Activated CD8-positive, alpha-beta memory T cell treated with anti-CD3 and anti-CD28 coated beads, Interleukin-2, amount 50 U/mL, for 4 hours (primary cell): ENCODE data around the gene CHD5.

Source experiments
- DNase-seq: peaks from one replicate; pipeline ENCODE4 v3.0.0-alpha.2; 2020

CHD5 gene

DNA sequence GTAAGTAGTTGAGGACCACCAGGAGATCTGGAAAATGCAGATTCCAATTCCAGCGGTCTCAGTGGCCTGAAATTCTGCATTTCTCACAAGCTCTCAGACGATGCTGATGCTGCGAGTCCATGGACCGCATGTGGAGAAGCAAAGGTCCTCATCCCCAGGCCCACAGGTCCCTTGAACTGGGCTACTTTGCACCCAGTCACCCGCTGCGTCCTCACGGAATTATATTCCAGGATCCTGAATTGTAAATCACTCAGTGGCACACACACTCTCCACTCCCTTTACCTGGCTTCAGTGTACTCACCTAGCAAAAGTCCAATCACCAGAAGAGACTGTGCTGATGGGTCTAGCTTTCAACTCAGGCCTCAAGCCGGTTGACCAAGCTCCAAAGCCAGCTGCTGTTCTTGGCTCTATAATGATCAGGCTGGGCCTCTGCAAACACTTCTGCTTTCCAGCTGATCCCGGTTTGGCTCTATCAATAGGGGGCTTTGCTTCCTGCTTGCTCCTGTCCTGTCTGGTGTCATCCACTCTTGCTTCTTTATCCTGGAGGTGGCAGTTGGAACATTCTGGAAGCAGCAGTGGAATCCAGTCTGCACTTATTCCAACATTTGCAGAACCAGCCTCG is 20.2 kb upstream of the CHD5 start:
- DNase-seq = no peak

DNA sequence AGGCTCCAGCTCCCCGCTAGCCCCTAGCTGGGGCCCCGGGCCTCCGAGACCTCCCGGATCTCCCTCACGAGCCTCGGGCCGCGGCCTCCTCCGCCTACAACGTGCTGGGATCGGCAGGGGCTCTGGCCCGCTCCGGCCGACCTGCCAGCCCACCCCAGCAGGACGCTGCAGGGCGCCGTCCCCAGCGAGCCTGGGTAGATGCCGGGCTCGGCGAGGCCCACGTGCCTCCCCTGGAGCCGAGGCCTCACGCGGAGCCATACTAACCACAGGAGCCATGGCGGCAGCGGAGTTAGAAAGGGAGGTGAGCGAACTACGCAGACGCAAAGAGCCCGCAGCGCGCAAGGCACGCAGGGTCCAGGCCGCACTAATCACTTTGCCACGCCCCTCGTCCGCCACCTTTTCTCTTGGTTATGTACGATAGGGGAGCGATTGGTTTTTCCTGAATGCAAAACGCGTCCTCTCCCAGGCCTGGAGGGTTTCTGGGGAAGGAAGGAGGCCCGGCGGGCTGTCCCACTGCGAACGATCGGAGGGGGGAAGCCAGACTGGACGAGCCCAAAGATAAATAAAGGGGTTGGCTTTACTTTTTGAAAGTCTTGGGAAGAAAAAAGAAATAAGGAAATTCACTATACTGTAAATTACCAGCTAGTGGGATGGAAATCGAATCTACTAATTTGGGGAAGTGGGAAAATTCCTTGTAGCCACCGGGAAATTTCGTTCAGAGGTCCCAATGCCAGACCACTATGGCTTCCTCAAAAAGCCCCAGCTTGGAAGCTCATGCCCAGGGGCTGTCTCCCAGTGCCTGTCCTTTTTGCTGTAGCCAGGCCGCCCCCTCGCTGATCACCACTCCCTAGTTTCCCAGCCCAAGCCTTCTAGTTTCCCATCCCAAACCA is 19.4 kb upstream of the CHD5 start, which contains the start of gene RPL22:
RPL22 (minus strand) TSS at position 298 of the 890 bp plus-strand sequence; CDS start at position 276, 22 bp downstream.
- peak; percentile 95 for DNase-seq

DNA sequence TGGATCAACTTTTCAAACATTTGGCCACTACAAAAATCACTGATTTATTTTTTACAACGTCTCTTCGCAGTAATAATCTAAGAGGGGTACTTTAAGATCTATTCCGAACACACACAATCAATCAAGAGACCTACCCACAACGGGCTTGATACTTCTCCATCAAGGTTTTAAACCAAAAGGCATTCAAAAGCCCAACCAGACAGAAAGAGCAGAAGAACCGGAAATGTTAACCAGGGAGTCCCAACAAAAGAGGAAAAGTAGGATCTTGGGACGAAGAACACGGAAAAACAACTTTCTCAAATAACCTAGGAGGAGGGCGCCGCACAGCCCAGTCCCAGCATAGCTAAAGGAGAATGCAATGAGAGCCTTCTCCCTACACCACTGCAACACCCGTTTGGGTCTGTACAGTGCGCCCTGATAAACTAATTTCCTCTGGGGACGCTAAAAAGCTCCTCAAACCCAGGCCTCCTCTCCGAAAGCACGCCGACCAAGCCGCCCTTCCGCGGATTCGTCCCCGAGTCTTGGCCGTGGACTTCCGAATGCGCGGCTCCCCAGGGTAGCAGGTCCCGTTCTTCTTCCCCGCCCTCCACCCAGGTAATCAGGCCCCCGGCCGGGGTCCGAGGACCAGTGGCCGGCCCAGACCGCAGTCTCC is 18.7 kb upstream of the CHD5 start:
- no peak for DNase-seq

DNA sequence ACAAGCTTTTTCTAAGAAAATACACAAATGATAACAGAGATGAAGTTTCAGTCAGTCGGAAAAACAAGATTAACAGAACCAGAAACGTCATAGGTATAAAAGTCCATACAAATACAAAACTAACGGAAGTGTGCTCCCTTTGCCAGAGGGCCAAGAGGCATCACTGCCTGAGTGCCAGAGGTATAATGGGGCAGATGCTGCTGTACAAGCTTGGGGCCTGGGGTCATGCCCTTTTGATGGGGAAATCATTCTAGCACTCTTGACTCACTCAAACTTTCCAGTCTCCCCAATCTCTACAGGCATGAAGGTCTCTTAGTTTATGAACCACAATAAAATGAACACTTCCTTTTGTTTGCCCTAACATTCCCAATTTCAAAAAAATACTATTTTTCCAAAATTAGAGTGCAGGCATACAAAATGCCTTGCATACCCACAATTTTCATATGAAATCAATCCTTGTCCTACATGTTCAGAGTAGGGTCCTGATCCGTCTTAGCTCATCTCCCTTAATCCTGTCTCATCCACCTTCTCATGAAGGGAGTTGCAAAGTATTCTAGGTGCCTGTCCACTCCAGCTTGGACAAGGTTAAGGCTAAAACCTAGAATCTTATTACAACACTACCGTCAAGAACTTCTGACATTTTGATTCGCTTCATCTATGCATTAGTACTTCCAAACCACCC is 17.8 kb upstream of the CHD5 start:
- no peak for DNase-seq

DNA sequence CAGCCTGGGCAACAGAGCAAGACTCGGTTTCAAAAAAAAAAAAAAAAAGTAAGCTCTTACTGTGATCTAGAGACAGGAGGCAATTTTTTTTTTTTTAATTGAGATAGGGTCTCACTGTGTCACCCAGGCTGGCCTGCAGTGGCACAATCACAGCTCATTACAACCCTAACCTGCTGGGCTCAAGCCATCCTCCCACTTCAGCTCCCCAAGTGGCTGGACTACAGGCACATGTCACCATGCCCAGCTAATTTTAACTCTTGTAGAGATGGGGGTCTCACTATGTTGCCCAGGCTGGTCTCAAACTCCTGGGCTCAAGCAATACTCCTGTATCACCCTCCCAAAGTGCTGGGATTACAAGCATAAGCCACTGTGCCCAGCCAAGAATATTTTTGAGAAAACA is 11.8 kb upstream of the CHD5 start:
- DNase-seq = no peak

DNA sequence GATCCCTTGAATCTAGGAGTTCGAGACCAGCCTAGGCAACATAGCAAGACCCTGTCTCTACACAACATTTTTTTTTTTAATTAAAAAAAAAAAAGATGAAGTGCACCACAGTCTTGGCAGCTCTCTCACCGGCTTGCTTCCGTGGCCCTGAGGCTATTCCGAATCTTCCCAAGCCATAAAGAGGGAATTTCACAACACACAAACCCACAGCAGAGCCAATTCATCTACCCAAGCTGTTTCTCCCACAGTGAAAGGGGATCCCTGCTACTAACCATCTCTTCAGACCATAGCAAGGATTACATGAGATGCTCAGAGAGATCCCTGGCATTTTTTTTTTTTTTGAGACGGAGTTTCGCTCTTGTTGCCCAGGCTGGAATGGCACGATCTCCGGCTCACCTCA is 8.3 kb upstream of the CHD5 start:
- no peak for DNase-seq

DNA sequence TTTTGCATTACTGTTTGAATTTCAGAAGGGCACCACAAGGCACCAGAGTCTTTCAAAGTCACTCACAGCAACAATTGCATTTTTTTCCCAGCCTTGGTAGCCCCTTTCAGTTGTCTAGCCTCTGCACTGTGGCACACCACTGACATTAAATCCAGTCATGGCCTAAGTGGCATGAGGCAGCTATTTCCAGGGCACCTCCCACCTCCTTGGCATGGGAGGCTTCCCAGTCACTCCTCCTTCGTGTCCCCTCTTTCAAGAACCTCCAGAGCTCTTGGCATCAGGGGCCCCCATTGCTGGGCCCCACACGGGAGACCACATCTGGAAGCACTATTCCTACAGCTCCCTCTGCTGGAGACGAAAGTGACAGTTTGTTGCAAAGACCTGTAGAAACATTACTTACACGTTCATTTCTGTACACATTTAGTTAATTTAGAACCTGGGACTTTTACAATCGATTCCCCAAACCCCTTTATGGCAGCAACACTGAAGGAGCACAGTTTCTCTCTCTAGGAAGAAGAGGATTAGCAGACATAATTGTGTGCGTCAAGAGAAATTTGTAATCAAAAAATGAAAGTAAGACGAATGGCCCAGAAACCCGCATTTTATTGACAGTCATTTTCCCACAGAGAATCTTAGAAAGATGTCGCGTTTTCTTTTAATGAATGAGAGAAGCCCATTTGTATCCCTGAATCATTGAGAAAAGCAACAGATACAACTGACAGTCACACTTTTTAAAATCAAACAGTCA is 5.7 kb upstream of the CHD5 start:
- no peak for DNase-seq

DNA sequence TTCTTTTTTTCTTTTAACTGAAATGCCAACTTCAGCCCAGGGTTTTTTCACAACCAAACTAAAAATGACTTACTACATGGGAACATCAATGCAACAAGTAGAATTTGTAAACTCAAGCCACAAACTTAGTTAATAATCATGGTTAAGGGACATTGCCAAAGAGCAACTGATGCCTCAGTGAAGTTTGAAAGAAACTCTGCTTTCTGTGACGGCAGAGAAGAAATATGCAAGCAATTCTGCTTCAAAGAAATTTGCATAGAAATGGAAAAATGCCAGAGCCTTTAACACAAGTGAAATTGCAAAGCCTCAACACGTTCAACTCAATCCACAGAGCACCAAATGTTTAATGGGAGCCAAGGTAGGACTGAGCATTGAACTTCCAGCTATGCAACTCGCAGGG is 5.0 kb upstream of the CHD5 start:
- DNase-seq = no peak

DNA sequence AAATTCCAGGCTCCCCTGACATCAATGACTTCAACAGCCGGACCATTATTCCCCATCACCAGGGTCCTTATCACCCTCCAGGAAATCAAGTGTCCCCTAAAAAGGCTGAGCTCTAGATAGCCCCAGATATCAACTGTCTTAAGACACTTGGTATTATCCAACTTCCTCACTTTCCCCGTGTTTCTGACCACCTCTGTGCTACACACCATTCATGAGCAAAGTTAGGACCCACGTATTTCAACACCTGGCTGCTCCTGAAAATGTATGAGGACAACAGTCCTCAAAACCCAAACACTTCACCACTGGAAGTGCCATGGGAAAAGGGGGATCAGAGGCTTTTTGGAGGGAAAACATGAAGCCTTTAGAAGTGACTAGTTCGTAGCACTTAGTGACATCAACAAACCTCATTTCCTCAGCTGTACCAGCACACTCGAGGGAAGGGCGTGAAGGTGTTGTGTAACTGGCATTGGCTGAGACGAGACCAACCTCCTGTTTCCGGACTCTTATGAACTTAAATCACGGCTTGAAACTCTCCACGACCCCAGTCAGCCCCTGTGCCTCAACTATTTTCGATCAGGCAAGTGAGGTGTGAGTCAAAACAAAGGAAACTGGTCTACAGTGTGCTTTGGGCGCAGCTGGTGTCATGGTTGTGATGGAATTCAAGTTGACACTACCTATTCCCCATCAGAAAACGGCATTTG is 4.1 kb upstream of the CHD5 start:
- no peak for DNase-seq

DNA sequence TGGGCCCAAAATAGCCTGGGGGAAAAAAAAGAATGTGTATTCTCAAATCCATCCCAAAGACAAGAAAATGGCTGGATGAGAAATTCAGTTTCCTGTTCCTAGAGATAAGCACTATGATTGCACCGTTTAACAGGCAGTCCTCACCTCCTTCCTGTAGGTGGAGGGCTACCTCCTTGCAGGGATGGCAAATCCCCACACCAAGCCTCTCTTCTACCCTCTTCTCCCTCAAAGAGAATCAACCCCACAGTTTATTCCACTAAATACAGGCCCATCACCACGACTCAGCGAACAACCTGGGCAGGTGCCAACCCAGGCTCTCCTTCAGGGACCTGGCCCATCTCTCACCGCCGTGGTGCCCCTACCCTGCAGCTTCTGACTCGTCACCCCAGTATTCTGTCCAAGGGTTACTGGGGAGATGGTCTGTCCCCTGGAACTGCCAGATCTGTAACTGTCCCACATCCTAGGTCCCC is 3.4 kb upstream of the CHD5 start:
- DNase-seq = no peak

DNA sequence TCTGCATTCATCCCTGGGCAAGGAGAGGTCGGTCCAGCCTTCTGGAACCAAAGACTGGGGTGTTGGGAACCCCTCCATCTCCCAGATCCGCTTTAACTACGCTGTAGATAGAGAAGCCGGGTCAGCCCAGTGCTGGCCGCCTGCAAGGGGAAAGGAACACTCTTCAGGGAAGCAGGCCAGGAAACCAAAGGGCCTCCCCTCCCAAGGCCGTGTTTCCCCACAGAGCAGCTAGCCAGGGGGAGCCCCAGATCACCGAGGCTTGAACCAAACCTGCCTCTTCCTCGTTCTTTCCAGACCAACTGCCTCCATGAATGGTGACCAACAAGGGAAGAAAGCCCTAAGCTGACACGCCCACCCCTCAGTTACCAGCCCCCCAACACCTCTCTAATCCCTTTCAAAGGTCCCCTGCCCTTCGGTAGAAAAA is 1.2 kb upstream of the CHD5 start:
- no peak for DNase-seq

DNA sequence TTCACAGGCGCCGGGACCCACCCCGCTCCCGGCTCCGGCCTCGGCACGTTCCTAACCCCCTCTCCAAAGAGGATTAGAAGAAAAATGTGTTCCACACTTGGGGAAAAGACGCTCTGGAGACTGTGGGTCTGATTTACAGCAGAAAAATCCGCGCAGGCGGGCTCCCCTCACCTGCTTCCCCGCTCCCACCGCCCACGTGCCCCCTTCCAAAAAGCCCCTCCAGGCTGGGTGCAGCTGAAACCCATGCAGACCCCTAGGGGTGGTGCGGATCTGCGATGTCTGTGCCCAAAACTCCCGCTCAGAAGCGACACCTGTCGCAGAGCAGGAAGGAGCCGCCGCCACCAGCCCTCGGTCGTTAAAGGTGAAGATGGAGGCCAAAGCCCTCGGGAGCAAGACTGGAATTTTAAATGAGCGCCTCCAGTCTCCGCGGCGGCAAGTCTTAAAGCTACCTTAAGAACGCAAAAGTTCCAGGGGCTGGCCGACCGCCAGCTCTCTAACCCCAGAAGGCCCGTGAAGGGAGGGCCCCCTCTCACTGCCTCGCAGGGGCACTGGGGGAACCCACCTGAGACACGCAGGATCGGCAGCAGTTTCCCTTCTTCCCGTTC is 688 bp upstream of the CHD5 start:
- DNase-seq = no peak

DNA sequence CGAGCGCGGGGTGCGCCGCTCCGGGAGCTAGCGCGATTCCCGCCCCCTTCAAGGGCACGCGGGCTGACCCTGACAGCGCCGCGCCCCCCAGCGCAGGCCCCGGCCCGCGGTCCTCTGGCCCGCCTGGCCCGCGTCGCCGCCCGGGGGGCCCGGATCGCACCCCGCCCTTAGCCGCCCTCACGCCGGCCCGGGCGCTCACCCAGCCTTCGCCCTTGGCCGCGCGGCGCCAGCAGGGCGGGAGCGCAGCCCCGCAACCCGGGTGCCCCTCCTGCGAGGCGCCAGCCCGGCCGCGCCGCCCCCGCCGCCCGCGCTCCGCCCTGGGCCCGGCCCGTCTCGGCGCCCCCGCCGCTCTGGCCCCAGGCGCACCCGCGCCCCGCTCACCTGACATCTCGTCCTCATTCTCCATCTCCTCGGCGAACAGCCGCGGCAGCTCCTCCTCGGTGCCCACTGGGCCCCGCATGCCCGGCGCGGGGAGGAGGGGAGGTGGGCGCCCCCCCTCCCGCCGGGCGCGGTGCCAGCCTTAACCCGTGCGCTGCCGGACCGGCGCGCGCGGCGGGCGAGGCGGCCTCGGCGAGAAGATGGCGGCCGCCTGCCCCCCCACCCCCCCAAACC is 451 bp downstream of the CHD5 start:
- no peak for DNase-seq

DNA sequence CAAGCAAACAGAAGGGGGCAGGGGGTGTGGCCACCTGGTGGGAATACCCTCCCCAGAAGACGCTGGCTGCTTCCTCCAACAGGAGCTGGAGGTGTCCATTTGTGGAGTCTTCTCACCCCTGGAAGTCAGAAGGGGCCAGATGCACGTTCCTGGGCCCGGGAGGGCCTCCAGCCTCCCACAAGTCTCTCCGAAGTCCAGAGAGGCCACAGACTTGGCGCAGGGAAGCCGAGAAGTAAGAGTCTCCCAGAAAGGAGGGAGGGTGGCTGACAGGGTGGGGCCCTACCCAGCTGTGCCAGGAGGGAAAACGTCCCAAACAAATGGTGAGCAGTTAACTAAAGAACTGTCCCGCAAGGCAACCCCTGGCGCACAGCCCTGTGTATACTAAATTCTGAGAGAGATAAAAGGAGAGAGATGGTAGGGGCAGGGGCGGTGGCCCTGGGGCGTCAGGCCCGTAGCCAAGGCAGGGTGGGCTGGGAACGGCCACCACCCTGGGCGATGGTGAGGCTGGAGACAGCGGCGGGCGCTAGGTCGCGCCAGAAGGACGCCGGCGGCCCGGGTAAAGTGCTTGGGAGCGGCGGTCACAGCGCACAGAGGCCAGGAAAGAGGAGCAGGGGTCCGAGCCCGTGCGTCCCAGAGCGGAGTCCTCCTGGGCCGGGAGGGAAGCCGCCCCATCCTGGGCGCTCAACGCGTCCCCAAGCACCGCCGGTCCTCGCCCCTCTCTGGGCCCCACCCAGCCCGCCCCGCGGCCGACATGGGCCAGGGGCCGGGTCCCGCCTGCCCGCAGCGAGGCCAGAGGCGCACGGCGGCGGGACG is 1.2 kb downstream of the CHD5 start:
- no peak for DNase-seq

DNA sequence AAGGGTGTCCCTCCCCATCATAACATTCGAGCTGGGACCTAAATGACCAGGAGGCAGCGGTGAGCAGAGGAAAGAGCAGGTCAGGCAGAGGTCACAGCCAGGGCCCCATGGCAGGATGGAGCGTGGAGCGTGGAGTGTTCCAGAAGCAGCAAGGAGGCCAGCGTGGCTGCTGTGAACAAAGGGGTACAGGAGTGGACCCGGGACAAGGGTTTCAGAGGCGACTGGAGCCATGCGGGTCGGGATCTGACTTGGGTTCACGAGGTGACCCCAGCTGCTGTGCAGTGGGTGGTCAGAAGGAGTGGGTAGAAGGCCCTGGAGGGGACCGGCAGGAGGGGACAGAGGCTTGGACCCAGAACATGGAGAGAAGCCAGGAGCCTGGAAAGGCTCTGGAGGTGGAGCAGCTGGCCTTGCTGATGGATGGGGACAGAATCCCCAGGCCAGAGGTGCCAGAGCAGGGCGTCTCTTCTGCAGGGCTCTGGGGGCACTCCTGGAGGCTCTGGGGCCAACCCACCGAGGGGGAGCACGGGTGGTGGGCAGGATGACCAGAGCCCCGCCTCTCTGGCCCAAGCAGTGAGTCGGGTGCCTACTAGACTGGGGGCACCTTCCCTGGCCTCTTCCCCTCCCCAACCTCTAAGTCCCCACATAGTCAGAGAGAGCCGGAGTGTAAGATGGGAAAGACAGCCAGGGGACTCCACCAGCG is 2.3 kb downstream of the CHD5 start:
- DNase-seq = no peak

DNA sequence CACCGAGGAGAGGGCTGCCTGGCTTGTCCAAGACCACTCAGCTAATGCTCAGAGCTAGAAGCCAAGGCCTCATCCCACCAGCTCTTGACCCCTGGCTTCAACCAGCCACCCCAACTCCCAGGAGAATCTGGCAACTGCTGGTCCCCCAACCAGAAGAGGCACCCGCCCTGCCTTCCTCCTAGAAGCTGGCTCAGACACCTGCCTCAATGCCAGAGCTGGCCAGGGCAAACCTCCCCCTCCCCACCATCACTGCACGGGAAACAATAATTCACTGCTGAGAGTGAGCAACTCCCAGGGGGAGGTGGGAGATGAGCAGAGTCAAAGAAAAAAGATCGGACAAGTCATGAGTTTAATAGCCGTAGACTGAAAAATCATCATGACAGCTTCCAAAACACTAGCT is 3.3 kb downstream of the CHD5 start:
- DNase-seq = no peak

DNA sequence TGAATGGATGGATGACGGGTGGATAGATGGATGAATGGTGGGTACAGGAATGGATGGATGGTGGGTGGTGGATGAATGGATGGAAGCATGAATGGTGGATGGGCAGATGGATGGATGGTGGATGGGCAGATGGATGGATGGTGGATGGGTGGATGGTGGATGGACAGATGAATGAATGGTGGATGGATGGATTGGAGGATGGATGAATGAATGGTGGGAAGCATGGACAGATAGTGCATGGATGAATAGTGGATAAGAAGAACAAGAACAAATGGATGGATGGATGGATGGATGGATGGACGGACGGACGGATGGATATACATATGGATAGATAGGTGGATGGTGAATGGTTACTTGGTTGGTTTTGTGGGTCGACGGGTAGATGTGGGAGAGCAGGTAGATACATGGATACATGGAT is 4.7 kb downstream of the CHD5 start:
- DNase-seq = no peak

DNA sequence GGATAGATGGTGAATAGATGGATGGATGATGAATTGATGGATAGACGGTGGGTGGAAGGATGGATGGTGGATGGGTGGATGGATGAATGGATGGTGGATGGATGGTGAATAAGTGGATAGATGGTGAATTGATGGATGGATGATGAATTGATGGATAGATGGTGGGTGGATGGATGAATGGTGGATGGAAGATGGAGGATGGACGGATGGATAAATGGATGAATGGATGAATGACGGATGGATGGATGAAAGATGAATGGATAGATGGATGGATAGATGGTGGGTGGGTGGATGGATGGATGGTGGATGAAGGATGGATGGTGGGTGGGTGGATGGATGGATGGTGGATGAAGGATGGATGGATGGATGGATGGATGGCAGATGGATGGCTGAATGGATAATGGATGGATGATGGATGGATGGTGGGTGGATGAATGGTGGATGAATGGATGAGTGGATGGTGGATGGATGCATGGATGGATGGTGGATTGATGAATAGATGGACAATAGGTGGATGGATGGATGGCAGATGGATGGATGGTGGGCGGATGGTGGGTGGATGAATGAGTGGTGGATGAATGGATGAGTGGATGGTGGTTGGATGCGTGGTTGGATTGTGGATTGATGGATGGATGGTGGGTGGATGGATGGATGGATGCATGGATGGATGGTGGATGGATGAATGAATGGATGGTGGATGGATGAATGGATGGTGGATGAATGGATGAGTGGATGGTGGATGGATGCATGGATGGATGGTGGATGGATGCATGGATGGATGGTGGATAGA is 5.3 kb downstream of the CHD5 start:
- DNase-seq = no peak
